OCI-LY7 (cell line): Measurements from ENCODE around the gene RIN3. TPM values are rescaled to one million over a fixed set of nuclear protein-coding genes. Genes with fewer than 3 reads are reported as not detected.

Experiments
- BruUV-seq: library from RNA; stranded (reverse); fragments of 400-500 nt; replicated peaks from 2 replicates; lab custom pipeline; 2021; lab: Mats Ljungman, UMichigan
- CTCF ChIA-PET: fragments of 300-600 bp; sonication (Branson Sonifier 250); formaldehyde crosslinking; loops from one replicate; lab custom pipeline; 2022; ENCODE audit warnings: antibody characterized with exemption; ENCODE audit not compliant: unreplicated experiment; lab: Charles Lee
- POLR2A ChIA-PET: fragments of 300-600 bp; sonication (Branson Sonifier 250); formaldehyde crosslinking; loops from one replicate; lab custom pipeline; 2022; ENCODE audit warnings: antibody characterized with exemption; lab: Charles Lee
- DNase-seq: peaks from one replicate; pipeline ENCODE4 v3.0.0-alpha.2; 2015; ENCODE audit warnings: low spot score
- H2AFZ ChIP-seq: fragments of 200-600 bp; sonication (generic), shearing (Covaris generic); 2 replicates; pipeline ENCODE4 v1.6.1; 2014; ENCODE audit warnings: mild to moderate bottlenecking, antibody characterized with exemption, low read length, moderate library complexity
- H3K27ac ChIP-seq: fragments of 200-600 bp; sonication (generic); 2 replicates; pipeline ENCODE4 v1.5.1; 2014; ENCODE audit warnings: mixed run types, low read depth, mild to moderate bottlenecking, moderate library complexity, low read length, inconsistent platforms; ENCODE audit not compliant: poor library complexity, severe bottlenecking
- H3K36me3 ChIP-seq: fragments of 200-600 bp; sonication (generic); 2 replicates; pipeline ENCODE4 v1.6.1; 2014; ENCODE audit warnings: mild to moderate bottlenecking, antibody characterized with exemption, low read length, moderate library complexity, mixed read lengths; ENCODE audit not compliant: insufficient read depth
- H3K4me1 ChIP-seq: fragments of 200-600 bp; sonication (generic); 2 replicates; pipeline ENCODE4 v1.5.1; 2014; ENCODE audit warnings: mild to moderate bottlenecking, low read length; ENCODE audit not compliant: insufficient read depth, poor library complexity, severe bottlenecking
- H3K4me2 ChIP-seq: fragments of 200-600 bp; sonication (generic); 2 replicates; pipeline ENCODE4 v1.6.1; 2014; ENCODE audit warnings: mild to moderate bottlenecking, low read length
- H3K4me3 ChIP-seq: fragments of 200-600 bp; sonication (generic); 2 replicates; pipeline ENCODE4 v1.5.1; 2014; ENCODE audit warnings: mild to moderate bottlenecking, low read depth, low read length; ENCODE audit not compliant: poor library complexity, severe bottlenecking
- H3K79me2 ChIP-seq: fragments of 200-600 bp; sonication (generic); 2 replicates; pipeline ENCODE4 v1.6.1; 2016; ENCODE audit warnings: low read depth, mild to moderate bottlenecking, low read length, moderate library complexity, mixed read lengths; ENCODE audit not compliant: insufficient read depth
- H3K9me2 ChIP-seq: fragments of 200-600 bp; sonication (generic); 2 replicates; pipeline ENCODE4 v1.6.1; 2016; ENCODE audit warnings: mild to moderate bottlenecking, low read length, mixed read lengths; ENCODE audit not compliant: insufficient read depth
- H3K9me3 ChIP-seq: fragments of 200-600 bp; sonication (generic); 2 replicates; pipeline ENCODE4 v1.6.1; 2014; ENCODE audit warnings: mild to moderate bottlenecking, mixed run types, low read length, mixed read lengths
- H4K20me1 ChIP-seq: fragments of 200-600 bp; sonication (generic); 2 replicates; pipeline ENCODE4 v1.6.1; 2014; ENCODE audit warnings: mild to moderate bottlenecking, antibody characterized with exemption, low read length, moderate library complexity, mixed read lengths; ENCODE audit not compliant: insufficient read depth
- CTCF ChIP-seq: fragments of 200-600 bp; sonication (generic); conservative IDR thresholded peaks from 2 replicates; pipeline ENCODE4 v1.5.1; 2014; ENCODE audit warnings: mild to moderate bottlenecking, antibody characterized with exemption, low read length, moderate library complexity, mixed read lengths
- EZH2phosphoT487 ChIP-seq: fragments of 200-600 bp; sonication (generic); IDR thresholded peaks from 2 replicates; pipeline ENCODE4 v1.6.1; 2018; ENCODE audit warnings: low read depth, borderline replicate concordance, mild to moderate bottlenecking, mixed run types, antibody characterized with exemption, low read length, moderate library complexity, mixed read lengths
- intact Hi-C: fragments of 100-400 bp; cut with micrococcal nuclease; formaldehyde crosslinking; loops from one replicate; pipeline ENCODE4 v1.10.0; 2022; ENCODE audit not compliant: unreplicated experiment
- total RNA-seq, 2 experiments: library from RNA; depleted of rRNA in 1 of 2; stranded (reverse); fragments of >200 nt in 1 of 2; shearing (Covaris generic) in 1 of 2; gene quantifications; 2 replicates each; pipeline ENCODE4 v1.2.3, GENCODE V29; 2014 to 2022

Gene RIN3
- total RNA-seq, 2 experiments from 2014 or later, result not detected

- no peak for TF ChIP-seq EZH2phosphoT487
- no peak for TF ChIP-seq CTCF
- no peaks in the 10 kb centered on the region for H3K36me3 ChIP-seq
- BruUV-seq, result no TSS peak
- ChIA-PET CTCF (no interaction called here), POLR2A (interaction anchor here (0.6 kb wide), 1 partner anchor 485 kb away, joined by 6 read pairs; no protein-coding TSS in a partner anchor)
- no peak overlapping the region for H3K4me3 ChIP-seq
- DNase-seq, result no peak
- H3K27ac ChIP-seq, result no peak overlapping the region
- H3K4me2 ChIP-seq, result no peak overlapping the region
- no peaks in the 10 kb centered on the region for H3K9me3 ChIP-seq
- intact Hi-C loops, result no loop called here
- H3K79me2 ChIP-seq, result no peaks in the 10 kb centered on the region
- no peaks in the 10 kb centered on the region for H3K9me2 ChIP-seq
- no peaks in the 10 kb centered on the region for H4K20me1 ChIP-seq
- peaks cover 26% of the 10 kb centered on the region for H3K4me1 ChIP-seq
- H2AFZ ChIP-seq, result no peak overlapping the region
Observed at GRCh38 chr14:92556863-92557543, 43.4 kb downstream of the RIN3 start.

GRCh38 chr14:92557544-92557912 lies 43.9 kb downstream of the RIN3 start:
- Histone ChIP-seq H3K4me3 (no peak overlapping the region), H3K4me1 (peaks cover 20% of the 10 kb centered on the region), H4K20me1 (no peaks in the 10 kb centered on the region), H3K79me2 (no peaks in the 10 kb centered on the region), H3K36me3 (no peaks in the 10 kb centered on the region), H3K27ac (no peak overlapping the region), H2AFZ (no peak overlapping the region), H3K4me2 (no peak overlapping the region), H3K9me2 (no peaks in the 10 kb centered on the region), H3K9me3 (no peaks in the 10 kb centered on the region)
- ChIA-PET CTCF (no interaction called here), POLR2A (interaction anchor here (0.6 kb wide), 1 partner anchor 485 kb away, joined by 6 read pairs; no protein-coding TSS in a partner anchor)
- DNase-seq, result no peak
- no peak for TF ChIP-seq CTCF
- no peak for TF ChIP-seq EZH2phosphoT487
- no TSS peak for BruUV-seq
- intact Hi-C loops, result no loop called here

- intact Hi-C loops, result no loop called here
Observed at GRCh38 chr14:92558319-92558718, 44.7 kb downstream of the RIN3 start.

More at GRCh38 chr14:92558319-92558718, 44.7 kb downstream of the RIN3 start:
- ChIA-PET POLR2A (interaction anchor here (0.7 to 1.6 kb wide), 2 partner anchors 10 to 163 kb away, joined by 3 to 11 read pairs; no protein-coding TSS in a partner anchor), CTCF (no interaction called here)
- BruUV-seq, result no TSS peak
- no peaks in the 10 kb centered on the region for H3K36me3 ChIP-seq
- H3K9me3 ChIP-seq, result no peaks in the 10 kb centered on the region
- H3K27ac ChIP-seq, result no peak overlapping the region
- no peaks in the 10 kb centered on the region for H4K20me1 ChIP-seq
- TF ChIP-seq EZH2phosphoT487, result no peak
- no peak for TF ChIP-seq CTCF
- H3K4me1 ChIP-seq, result peaks cover 18% of the 10 kb centered on the region
- H3K9me2 ChIP-seq, result no peaks in the 10 kb centered on the region
- H2AFZ ChIP-seq, result no peak overlapping the region
- no peak overlapping the region for H3K4me2 ChIP-seq
- no peak for DNase-seq
- H3K79me2 ChIP-seq, result no peaks in the 10 kb centered on the region
- H3K4me3 ChIP-seq, result no peak overlapping the region
